Smooth muscle cell (in vitro differentiated cells): ENCODE measurements around the gene SULT2B1. TPM values are rescaled to one million over a fixed set of nuclear protein-coding genes. Genes with fewer than 3 reads are reported as not detected.

Experiments used
- DNase-seq: peaks from one replicate; lab custom pipeline; 2025; ENCODE audit not compliant: unreplicated experiment; lab: John Stamatoyannopoulos, UW
- H2AFZ ChIP-seq: fragments of 200-600 bp; sonication (generic); 2 replicates; pipeline ENCODE4 v1.6.0; 2016; ENCODE audit warnings: antibody characterized with exemption, low read depth, mild to moderate bottlenecking
- H3F3A ChIP-seq: fragments of 200-600 bp; sonication (generic); 2 replicates; pipeline ENCODE4 v1.6.0; 2017; ENCODE audit warnings: antibody characterized with exemption, low read depth
- H3K27ac ChIP-seq: fragments of 200-600 bp; sonication (generic); 2 replicates; pipeline ENCODE4 v1.5.1; 2016; ENCODE audit warnings: low read depth, mild to moderate bottlenecking
- H3K27me3 ChIP-seq: fragments of 200-600 bp; sonication (generic); 2 replicates; pipeline ENCODE4 v1.6.1; 2016; ENCODE audit warnings: low read depth, mild to moderate bottlenecking
- H3K36me3 ChIP-seq: fragments of 200-600 bp; sonication (generic); 2 replicates; pipeline ENCODE4 v1.5.1; 2016; ENCODE audit warnings: low read depth
- H3K4me1 ChIP-seq: fragments of 200-600 bp; sonication (generic); 2 replicates; pipeline ENCODE4 v1.5.1; 2016; ENCODE audit warnings: low read depth
- H3K4me2 ChIP-seq: fragments of 200-600 bp; sonication (generic); 2 replicates; pipeline ENCODE4 v1.6.0; 2016; ENCODE audit warnings: mild to moderate bottlenecking
- H3K4me3 ChIP-seq: fragments of 200-600 bp; sonication (generic); 2 replicates; pipeline ENCODE4 v1.5.1; 2016; ENCODE audit warnings: mild to moderate bottlenecking
- H3K79me2 ChIP-seq: fragments of 200-600 bp; sonication (generic); 2 replicates; pipeline ENCODE4 v1.6.0; 2016; ENCODE audit warnings: low read depth, mild to moderate bottlenecking
- H3K9ac ChIP-seq: fragments of 200-600 bp; sonication (generic); 2 replicates; pipeline ENCODE4 v1.6.0; 2016; ENCODE audit warnings: low read depth
- H3K9me3 ChIP-seq: fragments of 200-600 bp; sonication (generic); replicated peaks from 2 replicates; pipeline ENCODE4 v1.5.1; 2016; ENCODE audit warnings: low read depth
- H4K20me1 ChIP-seq: fragments of 200-600 bp; sonication (generic); 2 replicates; pipeline ENCODE4 v1.6.0; 2016; ENCODE audit warnings: low read depth
- WGBS: methylation state at CpG from one replicate; pipeline ENCODE4 v1.1.7; 2016; ENCODE audit warnings: low lambda C conversion rate; 5-methylcytosine and 5-hydroxymethylcytosine counted together
- polyA plus RNA-seq: library from polyadenylated mRNA; unstranded; fragments of >200 nt; fragmentation: Nextera tagmentation; extraction: Ambion mirVana; gene quantifications from 2 replicates; pipeline ENCODE4 v1.2.1, GENCODE V29; 2016
- total RNA-seq: library from RNA; depleted of rRNA; stranded (reverse); fragments of >200 nt; gene quantifications from 2 replicates; pipeline ENCODE4 v1.2.3, GENCODE V29; 2014
- TF ChIP-seq, protein P1 (sequence below): fragments of 200-600 bp; sonication (generic); IDR thresholded peaks from 2 replicates; pipeline ENCODE4 v1.5.1; 2017; ENCODE audit warnings: borderline replicate concordance, mild to moderate bottlenecking, antibody characterized with exemption; ENCODE audit not compliant: insufficient read depth, poor library complexity, severe bottlenecking

SULT2B1 gene
- total and polyA plus RNA-seq, 2 experiments from 2014 or later: 1.7 to 2.3 TPM

DNA sequence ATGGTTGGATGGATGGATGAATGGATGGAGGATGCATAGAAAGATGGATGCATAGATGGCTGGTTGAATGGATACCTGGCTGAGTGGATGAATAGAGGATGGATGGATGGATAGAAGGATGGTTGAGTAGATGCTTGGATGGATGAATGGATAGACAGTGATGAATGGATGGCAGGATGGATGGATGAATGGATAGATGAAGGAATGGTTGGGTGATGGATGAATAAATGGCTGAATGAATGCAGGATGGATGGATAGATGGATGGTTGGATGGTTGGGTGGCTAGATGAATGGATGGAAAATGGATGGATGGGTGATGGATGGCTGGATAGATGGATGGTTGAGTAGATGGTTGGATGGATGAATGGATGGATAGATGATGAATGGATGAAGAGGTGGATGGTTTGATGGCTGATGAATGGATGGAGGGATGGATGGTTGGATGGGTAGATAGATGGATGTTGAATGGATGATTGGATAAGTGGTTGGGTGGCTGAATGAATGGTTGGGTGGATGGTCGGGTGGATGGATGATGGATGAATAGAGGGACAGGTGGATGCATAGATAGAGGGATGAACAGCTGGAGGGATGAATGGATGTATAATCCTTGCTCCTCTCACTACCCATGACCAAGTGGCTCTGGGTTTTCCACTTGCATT is 3.6 kb upstream of the SULT2B1 start:
- Histone ChIP-seq H3K4me1 (no peaks in the 10 kb centered on the region), H3K9ac (no peak overlapping the region)

DNA sequence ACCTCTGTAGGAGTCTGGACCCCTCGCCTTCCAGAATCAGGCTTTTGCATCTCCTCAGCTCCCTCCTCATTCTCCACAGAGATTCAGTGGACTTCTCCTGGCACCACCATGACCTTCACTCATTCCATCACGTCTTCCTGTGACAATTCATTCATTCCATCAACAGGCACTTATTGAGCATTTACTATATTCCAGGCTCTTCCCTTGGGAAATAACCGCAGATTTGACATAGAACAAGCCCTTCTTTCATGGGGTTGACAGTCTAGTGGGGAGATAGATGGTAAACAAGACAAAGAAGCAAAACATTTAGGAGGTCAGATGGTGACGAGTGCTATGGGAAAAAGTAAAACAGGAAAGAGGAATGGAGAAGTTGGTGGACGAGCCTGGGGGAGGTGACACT is 2.6 kb upstream of the SULT2B1 start:
- H3K79me2 ChIP-seq: no peaks in the 10 kb centered on the region
- no peak overlapping the region for H3K27ac ChIP-seq
- H3F3A ChIP-seq: no peaks in the 10 kb centered on the region
- TF ChIP-seq, protein P1, sequence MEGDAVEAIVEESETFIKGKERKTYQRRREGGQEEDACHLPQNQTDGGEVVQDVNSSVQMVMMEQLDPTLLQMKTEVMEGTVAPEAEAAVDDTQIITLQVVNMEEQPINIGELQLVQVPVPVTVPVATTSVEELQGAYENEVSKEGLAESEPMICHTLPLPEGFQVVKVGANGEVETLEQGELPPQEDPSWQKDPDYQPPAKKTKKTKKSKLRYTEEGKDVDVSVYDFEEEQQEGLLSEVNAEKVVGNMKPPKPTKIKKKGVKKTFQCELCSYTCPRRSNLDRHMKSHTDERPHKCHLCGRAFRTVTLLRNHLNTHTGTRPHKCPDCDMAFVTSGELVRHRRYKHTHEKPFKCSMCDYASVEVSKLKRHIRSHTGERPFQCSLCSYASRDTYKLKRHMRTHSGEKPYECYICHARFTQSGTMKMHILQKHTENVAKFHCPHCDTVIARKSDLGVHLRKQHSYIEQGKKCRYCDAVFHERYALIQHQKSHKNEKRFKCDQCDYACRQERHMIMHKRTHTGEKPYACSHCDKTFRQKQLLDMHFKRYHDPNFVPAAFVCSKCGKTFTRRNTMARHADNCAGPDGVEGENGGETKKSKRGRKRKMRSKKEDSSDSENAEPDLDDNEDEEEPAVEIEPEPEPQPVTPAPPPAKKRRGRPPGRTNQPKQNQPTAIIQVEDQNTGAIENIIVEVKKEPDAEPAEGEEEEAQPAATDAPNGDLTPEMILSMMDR: no peak
- 91% methylated on average over 5 of the region's 5 CpGs for WGBS
- H3K36me3 ChIP-seq: no peaks in the 10 kb centered on the region
- H3K4me3 ChIP-seq: no peak overlapping the region
- DNase-seq: no peak
- no peaks in the 10 kb centered on the region for H3K9me3 ChIP-seq
- peaks cover 3% of the 10 kb centered on the region for H3K4me1 ChIP-seq
- no peaks in the 10 kb centered on the region for H4K20me1 ChIP-seq
- H2AFZ ChIP-seq: no peak overlapping the region
- no peaks in the 10 kb centered on the region for H3K27me3 ChIP-seq
- no peak overlapping the region for H3K4me2 ChIP-seq
- no peak overlapping the region for H3K9ac ChIP-seq

More for the DNA sequence above, 3.6 kb upstream of the SULT2B1 start:
- Histone ChIP-seq H3K27me3 (no peaks in the 10 kb centered on the region), H4K20me1 (no peaks in the 10 kb centered on the region), H3K27ac (no peak overlapping the region), H3K36me3 (no peaks in the 10 kb centered on the region), H3F3A (no peaks in the 10 kb centered on the region), H2AFZ (no peak overlapping the region), H3K79me2 (no peaks in the 10 kb centered on the region), H3K4me2 (no peak overlapping the region), H3K9me3 (no peaks in the 10 kb centered on the region), H3K4me3 (no peak overlapping the region)
- TF ChIP-seq, protein P1: no peak
- no peak for DNase-seq
- WGBS: 86% methylated on average over 1 of the region's 1 CpG

DNA sequence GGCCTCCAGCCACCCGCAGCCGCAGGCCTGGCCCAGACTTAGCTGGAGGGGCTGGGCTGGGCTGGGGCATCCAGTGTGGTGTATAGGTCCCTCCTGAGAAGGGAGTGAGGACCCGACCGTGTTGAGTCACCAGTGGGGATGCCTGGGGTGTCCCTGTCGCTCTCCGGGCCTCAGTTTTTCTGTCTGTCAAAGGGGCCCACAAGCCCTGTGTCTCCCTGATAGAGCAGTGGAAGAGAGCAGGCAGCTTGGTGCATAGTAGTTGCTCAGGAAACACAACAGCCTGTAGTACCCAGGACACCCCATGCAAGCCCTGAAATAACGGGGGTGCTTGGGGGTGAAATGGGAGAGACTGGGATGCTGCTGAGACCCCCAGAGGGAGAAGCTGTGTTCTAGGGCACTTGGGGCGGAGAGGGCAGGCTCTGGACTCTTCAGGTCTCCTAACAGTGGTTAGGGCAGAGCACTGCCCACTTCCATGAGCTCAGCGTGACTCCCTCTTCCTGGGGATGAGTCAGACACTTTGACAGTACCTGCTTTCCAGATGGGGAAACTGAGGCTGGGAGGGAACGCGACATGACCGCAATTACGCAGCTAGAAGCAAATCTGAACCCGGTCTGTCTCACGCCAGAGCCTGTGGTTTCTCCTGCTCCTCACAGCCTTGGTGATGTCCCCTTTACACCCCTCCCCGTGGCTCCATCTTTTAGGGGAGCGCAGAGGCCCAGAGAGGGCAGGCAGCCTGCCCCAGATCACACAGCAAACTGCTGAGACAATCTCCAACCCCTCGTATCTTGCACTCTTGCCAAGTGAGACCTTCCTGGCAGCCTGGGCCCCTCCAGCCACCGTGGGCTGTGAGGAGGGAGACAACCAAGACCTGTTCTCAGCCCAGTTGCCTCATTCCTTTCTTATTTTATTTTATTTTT is 692 bp downstream of the SULT2B1 start:
- Histone ChIP-seq H4K20me1 (no peaks in the 10 kb centered on the region), H3K4me1 (peaks cover 3% of the 10 kb centered on the region), H2AFZ (no peak overlapping the region), H3K79me2 (no peaks in the 10 kb centered on the region), H3K36me3 (no peaks in the 10 kb centered on the region), H3K27ac (no peak overlapping the region), H3K4me2 (no peak overlapping the region), H3K4me3 (no peak overlapping the region), H3K9me3 (no peaks in the 10 kb centered on the region), H3K9ac (no peak overlapping the region), H3K27me3 (no peaks in the 10 kb centered on the region), H3F3A (peaks cover 25% of the 10 kb centered on the region)
- TF ChIP-seq, protein P1: no peak
- WGBS: 91% methylated on average over 17 of the region's 19 CpGs
- DNase-seq: no peak
